Measurements from ENCODE around the gene ADCY10. TPM values are rescaled to one million over a fixed set of nuclear protein-coding genes. Genes with fewer than 3 reads are reported as not detected.

The ADCY10 gene
- total and polyA plus RNA-seq, 9 of the 15 experiments (the other 6 are each of a cell fraction or from before 2014, with no cell fraction given): 0.08 to 0.86 (median 0.22) TPM

DNA sequence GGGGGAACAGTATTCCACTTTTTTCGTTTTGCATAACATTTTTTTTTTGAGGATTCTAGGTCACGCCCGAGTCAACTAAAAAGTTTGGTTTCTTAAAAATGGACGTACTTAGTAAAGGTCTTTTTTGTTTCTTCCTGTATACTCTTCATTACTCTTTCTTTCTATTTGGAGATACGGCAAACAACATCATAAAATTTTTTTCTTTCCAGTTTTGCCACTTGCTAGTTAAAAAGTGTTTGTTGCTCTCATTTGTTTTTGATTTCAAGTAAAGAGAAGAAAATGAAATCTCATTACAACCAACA, 23.7 kb upstream of the ADCY10 start (continued):
- TF ChIP-seq, protein P1, sequence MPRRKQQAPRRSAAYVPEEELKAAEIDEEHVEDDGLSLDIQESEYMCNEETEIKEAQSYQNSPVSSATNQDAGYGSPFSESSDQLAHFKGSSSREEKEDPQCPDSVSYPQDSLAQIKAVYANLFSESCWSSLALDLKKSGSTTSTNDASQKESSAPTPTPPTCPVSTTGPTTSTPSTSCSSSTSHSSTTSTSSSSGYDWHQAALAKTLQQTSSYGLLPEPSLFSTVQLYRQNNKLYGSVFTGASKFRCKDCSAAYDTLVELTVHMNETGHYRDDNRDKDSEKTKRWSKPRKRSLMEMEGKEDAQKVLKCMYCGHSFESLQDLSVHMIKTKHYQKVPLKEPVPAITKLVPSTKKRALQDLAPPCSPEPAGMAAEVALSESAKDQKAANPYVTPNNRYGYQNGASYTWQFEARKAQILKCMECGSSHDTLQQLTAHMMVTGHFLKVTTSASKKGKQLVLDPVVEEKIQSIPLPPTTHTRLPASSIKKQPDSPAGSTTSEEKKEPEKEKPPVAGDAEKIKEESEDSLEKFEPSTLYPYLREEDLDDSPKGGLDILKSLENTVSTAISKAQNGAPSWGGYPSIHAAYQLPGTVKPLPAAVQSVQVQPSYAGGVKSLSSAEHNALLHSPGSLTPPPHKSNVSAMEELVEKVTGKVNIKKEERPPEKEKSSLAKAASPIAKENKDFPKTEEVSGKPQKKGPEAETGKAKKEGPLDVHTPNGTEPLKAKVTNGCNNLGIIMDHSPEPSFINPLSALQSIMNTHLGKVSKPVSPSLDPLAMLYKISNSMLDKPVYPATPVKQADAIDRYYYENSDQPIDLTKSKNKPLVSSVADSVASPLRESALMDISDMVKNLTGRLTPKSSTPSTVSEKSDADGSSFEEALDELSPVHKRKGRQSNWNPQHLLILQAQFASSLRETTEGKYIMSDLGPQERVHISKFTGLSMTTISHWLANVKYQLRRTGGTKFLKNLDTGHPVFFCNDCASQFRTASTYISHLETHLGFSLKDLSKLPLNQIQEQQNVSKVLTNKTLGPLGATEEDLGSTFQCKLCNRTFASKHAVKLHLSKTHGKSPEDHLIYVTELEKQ (CRISPR knock-in tag; IDR thresholded peaks at IDR 0.05): no peak
- TF ChIP-seq NFIX (CRISPR knock-in tag; IDR thresholded peaks at IDR 0.05; ENCODE audit: low read depth): no peak
- no peak for TF ChIP-seq PHF8 (IDR thresholded peaks at IDR 0.05; ENCODE audit: borderline replicate concordance, low read length)
- TF ChIP-seq ZNF384 (IDR thresholded peaks at IDR 0.05; ENCODE audit: low read depth, low read length): no peak
- peak; percentile 32; the same call in 1 of the 2 replicates for TF ChIP-seq ZNF512 (tag; IDR thresholded peaks at IDR 0.05)
- TF ChIP-seq, protein P2, sequence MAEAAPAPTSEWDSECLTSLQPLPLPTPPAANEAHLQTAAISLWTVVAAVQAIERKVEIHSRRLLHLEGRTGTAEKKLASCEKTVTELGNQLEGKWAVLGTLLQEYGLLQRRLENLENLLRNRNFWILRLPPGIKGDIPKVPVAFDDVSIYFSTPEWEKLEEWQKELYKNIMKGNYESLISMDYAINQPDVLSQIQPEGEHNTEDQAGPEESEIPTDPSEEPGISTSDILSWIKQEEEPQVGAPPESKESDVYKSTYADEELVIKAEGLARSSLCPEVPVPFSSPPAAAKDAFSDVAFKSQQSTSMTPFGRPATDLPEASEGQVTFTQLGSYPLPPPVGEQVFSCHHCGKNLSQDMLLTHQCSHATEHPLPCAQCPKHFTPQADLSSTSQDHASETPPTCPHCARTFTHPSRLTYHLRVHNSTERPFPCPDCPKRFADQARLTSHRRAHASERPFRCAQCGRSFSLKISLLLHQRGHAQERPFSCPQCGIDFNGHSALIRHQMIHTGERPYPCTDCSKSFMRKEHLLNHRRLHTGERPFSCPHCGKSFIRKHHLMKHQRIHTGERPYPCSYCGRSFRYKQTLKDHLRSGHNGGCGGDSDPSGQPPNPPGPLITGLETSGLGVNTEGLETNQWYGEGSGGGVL (CRISPR knock-in tag; IDR thresholded peaks at IDR 0.05): no peak
- no peak for TF ChIP-seq NCOA6 (IDR thresholded peaks at IDR 0.05)
- no peak for TF ChIP-seq GTF2F1 (IDR thresholded peaks at IDR 0.05; ENCODE audit: low read depth, low read length)
- TF ChIP-seq RERE (CRISPR knock-in tag; IDR thresholded peaks at IDR 0.05; ENCODE audit: borderline replicate concordance): no peak
- no peak for TF ChIP-seq ETV5 (CRISPR knock-in tag; IDR thresholded peaks at IDR 0.05; ENCODE audit: low read depth)
- no peak for TF ChIP-seq ZC3H4 (CRISPR knock-in tag; IDR thresholded peaks at IDR 0.05; ENCODE audit: borderline replicate concordance)
- no peak for TF ChIP-seq ZBTB8A (IDR thresholded peaks at IDR 0.05; ENCODE audit: partially characterized antibody)
- TF ChIP-seq TRIM28 (IDR thresholded peaks at IDR 0.05): 0 out of 2 replicates have a peak, but pooled peaks have one; percentile 29
- no peak for TF ChIP-seq ZNF77 (CRISPR knock-in tag; IDR thresholded peaks at IDR 0.05)
- TF ChIP-seq DIDO1 (tag; IDR thresholded peaks at IDR 0.05; ENCODE audit: low read depth): no peak
